ENCODE measurements around the gene FBXL16.
A peak's percentile ranks its signal among the peaks of the same experiment; 100 is the strongest.

The FBXL16 gene

DNA sequence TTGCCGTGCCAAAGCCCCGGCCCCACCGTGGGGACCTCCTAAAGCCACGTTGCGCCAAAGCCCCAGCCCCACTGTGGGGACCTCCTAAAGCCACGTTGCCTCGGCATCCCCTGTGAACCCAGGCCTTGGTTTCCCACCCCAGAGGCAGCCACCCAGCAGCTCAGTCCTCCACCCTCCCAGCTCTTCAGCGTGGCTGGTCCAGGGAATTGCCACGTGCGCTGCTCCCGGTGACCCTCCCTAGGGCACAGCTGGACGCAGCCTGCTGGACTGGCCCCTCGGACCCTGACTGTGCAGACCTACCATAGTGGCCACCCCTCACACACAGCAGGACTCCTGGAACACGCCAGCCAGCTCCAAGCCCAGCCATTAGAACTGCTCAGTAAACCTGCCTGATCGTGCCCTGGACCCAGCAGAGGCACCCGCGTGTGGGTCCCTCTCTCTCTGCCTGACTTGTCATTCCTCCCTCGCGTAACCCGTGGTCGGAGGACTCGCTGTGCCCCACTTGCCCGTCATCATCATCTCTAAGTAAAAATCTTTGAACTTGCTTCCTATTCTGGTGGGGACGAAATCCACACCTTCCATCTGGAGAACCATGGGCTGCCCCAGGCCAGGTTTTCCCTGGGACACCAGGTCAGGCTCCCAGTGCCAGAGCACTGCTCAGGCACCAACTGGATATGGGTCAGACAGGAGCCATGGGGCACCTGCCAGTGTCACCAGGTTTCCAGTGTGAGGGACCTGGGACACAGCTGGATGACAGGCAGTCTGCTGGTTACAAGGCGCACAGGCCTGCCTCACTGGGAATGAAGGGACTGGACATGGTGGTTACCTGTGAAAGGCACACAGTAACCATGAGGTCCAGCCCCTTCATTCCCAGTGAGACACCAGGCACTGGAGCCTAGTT is 29.6 kb upstream of the FBXL16 start:
- DNase-seq = no peak

DNA sequence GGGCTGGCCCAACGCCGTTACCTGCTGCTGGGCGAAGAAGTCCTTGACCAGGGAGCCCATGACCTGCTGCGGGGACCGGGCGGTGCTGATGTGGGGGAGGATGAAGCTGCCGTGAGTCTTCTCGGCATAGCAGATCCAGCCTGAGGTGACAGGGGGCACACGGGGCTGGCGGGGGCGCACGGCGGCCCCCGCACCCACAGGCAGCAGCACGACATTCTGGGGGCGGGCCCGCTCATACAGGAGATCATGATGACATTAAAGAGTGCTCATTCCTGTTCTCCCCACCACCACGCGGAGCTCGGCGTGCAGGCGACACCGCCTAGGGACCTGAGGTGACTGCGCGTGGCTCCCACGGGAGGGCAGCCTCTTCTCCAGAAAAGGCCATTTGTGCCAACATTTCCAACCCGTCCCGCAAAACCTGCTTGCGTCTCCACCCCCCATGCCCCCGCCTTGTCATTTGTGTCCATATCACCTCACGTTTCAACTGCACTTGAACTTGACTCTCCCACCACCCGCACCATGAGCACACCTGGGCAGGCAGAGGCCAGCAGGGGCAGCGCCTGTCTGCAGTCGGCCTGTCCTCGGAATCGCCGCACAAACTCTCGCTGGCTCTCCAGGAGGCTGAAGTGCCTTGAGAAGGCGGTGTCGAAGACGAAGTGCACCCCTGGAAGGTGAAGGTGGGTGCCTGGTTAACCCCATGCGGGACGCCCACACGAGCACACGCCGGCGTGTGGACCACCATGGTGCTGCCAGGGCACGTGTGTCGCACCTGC is 28.8 kb upstream of the FBXL16 start:
- no peak for DNase-seq

DNA sequence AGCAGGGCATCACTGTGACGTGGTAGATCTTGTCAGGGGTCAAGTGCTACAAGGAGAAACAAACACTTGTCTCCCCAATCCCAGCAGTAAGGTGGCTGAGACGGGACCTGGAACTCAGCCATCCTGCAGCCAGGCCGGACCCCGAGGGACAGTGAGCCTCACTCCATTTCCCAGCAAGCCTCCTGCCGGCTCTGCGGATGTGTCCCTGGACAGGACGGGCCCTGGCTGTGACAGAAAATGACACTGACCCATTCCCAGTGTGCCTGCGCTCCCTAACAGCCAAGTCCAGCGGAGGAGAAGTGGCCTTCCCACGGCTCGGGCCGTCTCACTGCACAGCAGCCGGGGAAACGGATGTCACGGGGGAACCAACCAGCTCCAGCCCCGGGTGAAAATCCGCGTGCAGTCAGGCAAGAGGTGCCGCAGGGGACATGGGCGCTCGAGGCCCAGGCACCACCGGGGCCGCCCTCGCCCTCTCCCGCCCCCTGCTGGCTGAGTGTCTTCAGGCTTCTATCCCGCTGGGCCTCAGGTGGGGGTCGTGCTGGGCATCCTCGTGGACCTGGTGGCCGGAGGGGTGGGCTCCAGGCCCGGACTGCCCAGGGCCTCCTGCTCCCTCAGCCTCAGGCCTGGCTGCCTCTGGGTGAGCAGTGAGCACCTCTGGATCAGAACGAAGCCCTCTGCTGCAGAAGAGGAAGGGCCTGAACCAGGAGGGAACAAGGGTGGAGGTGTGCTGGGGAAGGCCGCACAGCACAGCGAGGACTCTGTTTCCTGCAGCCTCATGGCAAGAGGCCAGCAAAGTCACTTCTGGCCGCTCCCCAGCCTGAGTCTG is 28.0 kb upstream of the FBXL16 start:
- DNase-seq = peak; percentile 57

DNA sequence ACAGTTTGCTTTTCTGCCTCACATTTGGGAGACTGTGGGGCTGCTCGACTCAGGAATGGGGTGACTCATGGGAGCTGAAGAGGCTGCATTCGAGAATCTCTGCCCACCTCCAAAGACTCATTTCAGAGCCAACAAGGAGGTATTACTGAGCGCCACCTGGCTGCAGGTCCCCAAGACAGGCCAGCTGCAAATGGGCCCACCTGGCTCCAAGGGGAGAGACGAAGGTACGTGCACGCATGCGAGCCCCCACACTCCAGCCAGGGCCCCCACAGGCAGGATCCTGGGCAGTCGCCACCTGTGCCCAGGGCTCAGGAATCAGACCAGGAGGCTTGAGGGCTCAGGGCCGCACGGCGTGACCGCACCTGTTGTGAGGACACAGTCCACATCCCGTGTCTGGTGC is 27.3 kb upstream of the FBXL16 start:
- DNase-seq = no peak

DNA sequence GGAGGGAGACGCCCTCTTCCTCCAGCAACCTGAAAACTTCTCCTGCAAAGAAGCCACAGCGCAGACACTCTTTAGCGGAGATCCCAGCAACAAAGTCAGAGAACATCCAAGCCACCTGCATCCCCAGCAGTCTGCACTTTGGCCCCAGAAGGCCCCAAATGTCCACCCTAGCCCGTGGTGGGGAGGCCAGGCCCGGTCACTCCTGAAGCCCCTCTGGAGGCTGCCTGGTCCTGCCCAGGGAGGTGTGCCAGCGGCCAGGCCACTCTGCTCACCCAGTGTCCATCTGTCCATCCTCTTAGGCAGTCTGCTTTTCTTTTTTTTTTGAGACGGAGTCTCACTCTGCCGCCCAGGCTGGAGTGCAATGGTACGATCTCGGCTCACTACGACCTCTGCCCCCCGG is 26.7 kb upstream of the FBXL16 start:
- DNase-seq = no peak

DNA sequence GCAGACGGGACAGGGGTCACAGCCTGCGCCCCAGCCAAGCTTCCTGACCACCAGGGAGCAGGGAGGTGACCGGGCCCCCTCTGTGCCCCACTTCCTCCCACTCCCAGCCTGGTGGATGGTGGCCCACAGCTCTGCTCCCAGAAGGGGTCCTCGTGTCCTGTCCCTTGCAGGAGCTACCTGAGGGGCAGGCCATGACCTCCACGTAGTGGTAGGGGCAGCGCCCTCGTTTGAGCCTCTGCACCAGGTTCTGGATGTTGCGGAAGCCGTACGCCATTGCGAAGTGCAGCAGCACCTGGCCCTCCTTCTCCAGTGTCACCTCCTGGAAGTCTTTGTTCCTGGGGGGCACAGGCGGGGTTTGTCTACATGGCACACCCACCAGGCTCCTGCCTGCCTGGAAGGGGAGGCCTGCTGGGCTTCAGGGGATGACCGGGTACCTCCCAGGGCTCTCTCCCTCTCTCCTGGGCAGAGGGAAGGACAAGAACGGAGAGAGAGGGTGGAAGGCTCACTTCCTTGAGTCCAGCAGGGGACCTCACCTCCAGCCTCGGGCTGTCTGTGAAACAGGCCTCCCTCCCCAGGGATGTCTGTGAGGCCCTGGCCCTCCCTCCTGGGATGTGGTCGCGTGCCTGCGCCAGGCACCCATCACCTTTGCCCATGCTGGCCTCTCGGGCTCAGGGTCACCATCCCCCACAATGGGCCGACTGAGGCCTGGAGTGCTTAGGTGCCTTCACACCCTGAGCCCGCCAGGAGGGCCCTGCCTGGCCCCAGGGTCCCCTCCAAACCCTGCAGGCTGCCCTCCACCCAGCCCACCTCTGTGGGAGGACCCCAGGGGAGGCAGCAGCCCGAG is 25.3 kb upstream of the FBXL16 start:
- no peak for DNase-seq

DNA sequence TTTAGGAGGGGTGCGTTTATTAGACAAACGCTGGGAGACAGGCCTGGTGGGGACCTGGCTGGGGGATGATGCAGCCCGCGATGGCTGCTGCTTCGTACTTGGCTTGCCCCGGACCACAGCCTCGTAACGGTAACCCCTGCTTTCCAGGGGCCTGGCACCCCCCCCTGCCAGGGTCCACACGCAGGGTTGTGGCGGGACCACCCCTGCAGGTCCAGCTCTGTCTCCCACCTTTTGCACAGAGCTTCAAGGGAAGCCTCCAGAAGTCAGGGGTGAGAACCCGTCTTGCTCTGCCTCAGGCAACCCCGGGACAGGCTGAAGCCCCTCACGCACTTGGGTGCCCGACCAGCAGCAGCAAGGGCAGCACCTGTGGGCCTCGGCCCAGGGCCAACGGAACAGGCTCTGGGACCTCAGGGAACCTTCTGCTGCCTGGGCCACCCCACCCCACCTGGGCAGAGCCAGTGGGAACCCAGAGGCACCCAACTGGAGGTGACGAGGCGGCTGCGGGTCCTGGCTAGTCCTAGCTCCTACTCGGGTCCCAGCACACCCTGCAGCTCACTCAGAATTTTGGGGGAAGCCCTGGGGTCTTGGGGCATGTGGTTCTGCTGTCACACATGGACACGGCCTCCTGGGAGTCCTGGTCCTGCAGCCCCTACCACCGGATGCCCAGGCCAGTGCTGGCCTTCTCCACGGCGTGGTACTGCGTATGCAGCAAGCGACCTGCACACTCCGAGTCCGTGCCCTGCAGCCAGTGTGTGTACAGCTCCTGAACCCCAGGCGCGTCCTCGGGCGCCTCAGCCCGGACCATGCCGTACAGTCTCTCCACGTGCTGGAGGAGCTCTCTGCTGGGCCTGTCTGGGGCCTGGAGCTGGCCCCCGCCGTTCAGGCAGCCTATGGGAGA is 24.4 kb upstream of the FBXL16 start:
- DNase-seq = no peak

DNA sequence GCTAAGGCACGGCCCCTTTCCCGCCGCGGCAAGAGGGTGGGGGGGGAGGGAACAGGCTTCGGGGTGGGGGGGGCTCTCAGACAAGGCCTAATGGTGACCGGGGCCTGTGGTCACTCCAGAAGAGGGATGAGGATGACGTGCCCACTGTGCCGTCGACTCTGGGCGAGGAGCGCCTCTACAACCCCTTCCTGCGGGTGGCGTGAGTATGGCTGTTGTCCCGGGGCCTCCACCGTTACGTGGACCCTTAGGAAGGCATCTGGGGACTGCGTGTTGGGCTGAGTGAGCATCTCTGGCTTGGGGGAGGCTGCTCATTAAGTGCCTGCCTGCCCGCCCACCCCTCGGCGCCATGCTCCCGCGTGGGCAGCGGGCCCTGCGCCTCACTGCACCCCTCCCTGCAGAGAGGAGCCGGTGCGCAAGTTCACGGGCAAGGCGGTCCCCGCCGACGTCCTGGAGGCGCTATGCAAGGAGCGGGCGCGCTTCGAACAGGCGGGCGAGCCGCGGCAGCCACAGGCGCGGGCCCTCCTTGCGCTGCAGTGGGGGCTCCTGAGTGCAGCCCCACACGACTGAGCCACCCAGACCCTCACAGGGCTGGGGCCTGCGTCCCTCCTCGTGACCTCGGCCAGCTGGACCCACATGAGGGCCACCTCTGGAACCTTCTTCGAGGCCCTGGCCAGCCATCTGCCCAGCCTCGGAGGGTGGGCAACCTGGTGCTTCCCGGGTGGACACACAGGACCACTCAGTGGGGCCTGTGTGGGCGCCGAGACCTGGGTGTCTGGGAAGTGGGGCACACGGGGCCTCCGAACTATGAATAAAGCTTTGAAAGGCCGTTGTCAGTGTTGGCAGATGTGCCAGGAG is 23.5 kb upstream of the FBXL16 start:
- DNase-seq = no peak

DNA sequence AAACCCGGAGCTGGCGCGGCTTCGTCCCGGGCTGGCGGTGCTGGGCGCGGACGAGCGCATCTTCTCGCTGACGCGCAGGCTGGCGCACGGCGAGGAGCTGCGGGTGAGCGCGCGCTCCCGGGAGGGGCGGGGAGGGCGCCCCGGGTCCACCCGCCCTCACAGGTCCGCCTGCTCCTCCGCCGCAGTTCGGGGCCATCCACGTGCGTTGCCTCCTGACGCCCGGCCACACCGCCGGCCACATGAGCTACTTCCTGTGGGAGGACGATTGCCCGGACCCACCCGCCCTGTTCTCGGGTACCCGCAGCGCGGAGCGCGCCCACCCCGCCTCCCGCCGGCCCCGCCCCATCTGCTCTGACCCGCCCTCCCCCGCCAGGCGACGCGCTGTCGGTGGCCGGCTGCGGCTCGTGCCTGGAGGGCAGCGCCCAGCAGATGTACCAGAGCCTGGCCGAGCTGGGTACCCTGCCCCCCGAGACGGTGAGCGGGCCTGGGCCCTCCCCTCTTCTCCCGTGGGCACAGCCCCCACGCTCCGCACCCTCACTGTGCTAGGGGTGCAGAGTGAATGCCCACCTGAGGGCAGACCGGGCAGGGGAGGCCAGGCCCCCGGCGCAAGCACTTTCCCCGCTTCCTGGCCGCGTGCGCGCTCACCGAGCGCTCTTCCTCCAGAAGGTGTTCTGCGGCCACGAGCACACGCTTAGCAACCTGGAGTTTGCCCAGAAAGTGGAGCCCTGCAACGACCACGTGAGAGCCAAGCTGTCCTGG is 22.7 kb upstream of the FBXL16 start:
- DNase-seq = peak; percentile 56

DNA sequence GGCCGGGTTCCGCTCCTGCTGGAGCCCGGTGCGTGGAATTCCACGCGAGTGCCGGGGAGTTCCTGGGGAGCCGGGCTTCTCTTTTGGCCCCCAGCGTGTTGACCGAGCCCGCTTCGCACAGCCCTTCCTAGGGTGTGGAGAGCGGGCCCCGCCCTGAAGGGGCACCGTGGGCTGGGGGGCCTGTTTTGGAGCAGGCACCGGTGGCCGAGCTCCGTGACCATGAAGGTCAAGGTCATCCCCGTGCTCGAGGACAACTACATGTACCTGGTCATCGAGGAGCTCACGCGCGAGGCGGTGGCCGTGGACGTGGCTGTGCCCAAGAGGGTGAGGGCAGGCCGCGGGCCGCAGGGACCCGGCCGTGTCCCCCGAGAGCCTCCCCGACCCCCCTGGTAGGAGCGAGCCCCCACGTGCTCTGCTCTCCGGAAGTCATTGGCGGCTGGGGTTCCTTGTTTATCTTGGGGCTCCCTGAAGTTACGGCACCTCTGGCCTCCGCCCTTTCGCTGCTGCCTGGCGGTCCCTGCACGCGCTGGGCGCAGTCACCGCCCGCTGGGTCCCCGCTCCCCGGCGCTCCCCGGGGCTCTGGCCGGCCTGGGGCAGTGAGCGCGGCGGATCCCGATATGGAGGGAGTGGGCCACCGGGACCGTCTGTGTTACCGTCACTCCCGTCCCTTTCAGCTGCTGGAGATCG is 21.8 kb upstream of the FBXL16 start:
- no peak for DNase-seq

DNA sequence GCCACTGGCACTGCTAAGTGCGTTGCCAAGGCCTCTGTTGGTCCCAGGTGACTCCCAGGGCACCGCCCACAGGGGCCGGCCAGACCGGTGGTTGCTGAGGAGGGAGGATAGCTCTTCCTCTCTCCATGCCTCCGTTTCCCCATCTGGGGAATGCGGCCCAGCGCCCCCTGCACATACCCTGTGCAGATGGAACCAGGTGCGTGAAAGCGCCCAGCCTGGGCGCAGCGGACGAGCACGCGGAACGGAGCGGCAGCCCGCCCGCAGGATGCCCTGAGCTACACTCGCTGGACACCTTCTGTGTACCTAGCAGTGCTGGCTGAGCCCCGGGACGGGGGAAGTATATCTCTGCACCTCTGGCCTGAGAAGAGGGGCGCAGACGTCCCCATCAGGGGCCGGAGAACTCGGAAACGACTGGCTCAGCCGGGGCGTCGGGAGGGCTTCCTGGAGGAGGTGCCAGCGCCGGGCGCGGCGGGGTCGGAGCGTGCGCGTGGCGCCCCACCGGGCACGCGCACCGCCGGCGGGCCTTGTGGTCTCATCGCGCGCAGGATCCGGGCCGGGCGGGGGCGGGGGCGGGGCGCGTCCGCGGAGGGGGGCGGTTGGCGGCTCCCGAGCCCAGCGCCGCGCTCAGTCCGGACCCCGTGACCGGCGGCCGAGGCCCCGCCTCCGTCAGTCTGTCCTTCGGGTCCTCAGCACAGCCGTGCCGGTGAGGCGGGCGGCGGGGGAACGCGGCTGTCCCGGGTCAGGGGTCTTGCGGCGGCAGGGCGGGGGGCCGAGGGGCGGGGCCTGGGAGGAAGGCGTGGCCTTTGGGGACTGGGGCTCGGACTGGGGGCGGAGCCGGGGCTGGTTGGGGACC is 21.1 kb upstream of the FBXL16 start, which contains the start of the genes CCDC78 and HAGHL:
CCDC78 (minus strand) TSS at position 6 of the 853 bp plus-strand sequence. CDS start 76 bp downstream, outside the sequence.
HAGHL (plus strand) TSS at position 669 of the 853 bp plus-strand sequence. CDS start 404 bp downstream, outside the sequence.
- peak; percentile 60 for DNase-seq

DNA sequence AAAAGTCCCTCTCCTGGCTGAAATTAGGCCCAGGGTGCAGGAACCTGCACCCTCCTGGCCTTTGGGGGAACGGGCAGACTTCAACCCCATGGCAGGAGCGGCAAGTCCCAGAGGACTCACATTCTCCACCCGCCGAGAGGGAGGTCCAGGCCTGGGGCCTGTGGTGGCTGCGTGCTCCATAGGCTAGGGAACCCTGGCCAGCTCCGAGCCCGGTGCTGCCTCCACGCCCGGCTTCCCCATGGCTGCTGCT is 20.5 kb upstream of the FBXL16 start:
- DNase-seq = no peak

DNA sequence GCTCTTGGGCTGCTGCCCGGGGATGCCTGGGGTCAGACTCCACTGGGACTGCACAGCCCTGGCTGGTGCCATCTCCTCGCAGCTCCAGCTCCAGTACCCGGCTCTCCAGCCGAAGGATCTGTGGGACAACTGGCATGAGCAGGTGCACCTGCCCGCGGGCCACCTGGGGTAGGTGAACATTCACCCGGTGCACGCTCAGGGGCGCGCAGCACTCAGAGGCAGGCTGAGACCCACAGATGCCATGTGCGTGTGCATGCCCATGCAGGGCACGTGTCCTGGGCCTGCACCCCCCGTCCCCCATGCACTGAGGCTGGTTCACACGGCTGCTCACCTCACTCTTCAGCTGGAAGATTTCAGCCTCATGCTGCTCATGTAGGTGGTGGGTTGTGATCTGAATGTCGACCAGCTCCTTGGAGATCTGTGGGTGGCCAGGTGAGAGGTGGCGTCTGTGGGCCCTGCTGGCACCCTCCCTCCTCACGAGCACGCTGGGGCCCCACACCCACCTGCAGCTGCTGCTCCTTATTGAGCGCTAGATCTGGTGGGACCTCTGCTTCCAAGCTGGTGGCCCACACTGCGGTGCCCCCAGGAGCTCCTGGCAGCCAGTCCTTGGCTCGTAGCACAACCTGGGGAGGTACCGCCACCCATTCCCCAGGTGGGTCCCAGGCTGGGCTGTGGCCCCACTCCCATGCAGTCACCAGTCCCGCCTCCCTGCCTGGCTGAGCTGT is 20.0 kb upstream of the FBXL16 start:
- DNase-seq = no peak

DNA sequence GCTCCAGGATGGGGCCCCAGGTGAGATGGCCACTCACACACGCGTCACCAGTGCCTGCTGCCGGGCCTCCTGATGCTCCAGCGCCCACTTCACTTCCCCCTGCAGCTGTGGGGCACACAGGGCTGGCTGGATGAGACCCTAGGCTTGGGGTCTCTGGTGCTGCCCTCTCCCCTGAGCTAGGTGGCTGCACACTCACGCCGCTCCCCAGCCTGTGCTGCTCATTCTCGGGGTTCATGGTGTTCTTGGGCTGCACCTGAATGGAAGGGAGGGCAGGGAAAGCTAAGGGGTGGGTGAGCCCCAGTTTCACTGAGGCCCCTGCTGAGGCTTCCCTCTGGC is 19.4 kb upstream of the FBXL16 start:
- no peak for DNase-seq

DNA sequence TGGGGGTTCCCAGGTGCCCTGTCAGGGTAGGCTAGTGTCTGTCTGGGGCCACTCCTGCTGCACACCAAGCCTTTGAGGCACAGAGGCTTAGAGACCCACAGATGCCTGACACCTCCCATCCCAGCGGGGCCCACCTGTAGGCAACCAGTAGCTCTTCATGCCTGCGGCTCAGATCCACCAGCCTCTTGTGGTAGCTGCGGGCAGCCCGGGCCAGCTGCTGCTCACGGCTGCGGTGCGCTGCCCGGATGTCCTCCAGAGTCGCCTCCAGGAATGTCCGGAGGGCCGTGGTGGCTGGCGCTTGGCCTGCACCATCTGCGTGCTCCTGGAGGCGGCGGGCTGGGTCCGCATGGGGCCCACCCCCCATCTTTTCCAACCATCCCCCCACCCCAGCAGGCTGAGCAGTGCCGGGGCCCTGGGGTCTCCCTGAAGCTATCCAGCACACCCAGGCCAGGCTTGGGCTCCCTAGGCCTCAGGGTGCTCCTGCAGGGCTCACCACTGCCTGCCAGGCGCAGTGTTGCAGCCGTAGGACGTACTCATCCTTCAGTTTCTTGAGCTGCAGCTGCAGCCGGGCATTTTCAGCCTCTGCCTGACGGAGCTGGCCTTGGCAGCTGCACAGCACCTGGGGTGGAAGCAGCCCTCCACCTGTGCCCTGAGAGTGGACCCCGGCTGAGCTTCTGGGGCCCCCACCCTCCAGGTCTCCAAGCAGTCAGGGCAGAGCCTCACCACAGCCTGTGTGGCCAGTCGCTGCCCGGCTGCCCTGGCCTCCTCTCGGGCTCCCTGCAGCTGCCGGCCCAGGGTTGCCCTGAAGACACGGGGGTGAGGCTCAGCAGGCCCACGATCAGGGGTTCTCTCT is 18.8 kb upstream of the FBXL16 start:
- no peak for DNase-seq

DNA sequence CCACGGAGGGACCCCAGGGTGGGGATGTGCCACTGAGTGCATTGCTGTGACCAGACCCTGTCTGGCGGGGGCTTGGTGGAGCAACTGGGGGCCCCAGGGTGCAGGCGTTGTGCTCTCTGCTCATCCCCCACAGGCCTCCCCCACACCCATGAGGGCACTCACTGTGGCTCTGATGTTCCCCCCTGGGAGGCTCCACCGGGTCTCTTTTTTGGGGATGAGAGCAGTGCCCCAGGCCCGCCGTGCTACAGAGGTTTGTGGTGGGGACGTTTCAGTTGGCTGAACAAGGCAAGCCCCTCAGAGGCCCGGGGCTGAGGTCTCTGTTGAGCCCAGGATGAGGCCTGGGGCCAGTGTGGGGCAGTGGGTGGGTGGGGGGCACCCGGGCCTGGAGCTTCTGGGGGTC is 18.1 kb upstream of the FBXL16 start:
- no peak for DNase-seq

Data from activated naive CD4-positive, alpha-beta T cell treated with anti-CD3 and anti-CD28 coated beads, Interleukin-2, amount 50 U/mL, for 16 hours (primary cell).